ENCODE data around the gene KSR1. TPM values are rescaled to one million over a fixed set of nuclear protein-coding genes. Genes with fewer than 3 reads are reported as not detected.
A peak's percentile ranks its signal among the peaks of the same experiment; 100 is the strongest.

The KSR1 gene
- total RNA-seq, 1 experiment from 2014 or later, result 88.9 TPM

DNA sequence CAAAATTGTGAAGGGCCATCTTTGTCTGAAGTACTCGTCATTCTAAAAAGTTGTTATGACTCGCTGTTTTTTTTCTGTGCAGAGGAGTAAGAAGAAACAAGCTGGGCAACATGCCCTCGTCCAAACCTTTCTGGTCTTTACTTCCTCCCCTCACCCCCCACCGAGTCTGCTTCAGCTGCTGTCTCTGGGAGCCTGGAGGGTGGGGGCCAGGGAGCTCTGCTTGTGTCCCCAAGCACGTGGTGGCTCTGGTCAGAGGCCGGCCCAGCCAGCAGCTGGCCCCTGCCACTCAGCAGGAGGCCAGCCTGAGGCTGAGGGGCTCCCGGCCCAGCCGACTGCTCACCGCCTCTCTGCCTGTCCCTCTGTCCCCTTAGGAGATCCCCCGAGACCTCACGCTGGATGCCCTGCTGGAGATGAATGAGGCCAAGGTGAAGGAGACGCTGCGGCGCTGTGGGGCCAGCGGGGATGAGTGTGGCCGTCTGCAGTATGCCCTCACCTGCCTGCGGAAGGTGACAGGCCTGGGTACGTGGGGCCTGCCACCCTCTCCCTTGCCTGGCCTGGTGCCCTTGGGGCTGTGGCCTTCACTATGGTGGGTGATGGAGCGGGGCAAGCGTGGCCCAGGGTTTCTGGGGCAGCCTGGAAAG is 121.0 kb downstream of the KSR1 start:
- ChIA-PET CTCF (interaction anchor here (0.5 to 2.8 kb wide), 10 partner anchors 9 to 129 kb away, joined by 3 to 17 read pairs (median 4); no protein-coding TSS in a partner anchor), POLR2A (interaction anchor here (0.6 to 0.8 kb wide), 2 partner anchors 57 to 82 kb away, joined by 4 to 5 read pairs; no protein-coding TSS in a partner anchor)
- Mint-ChIP-seq H3K27me3 (ENCODE audit: insufficient read depth, unreplicated experiment) (no peaks in the 10 kb centered on the region), H3K4me1 (ENCODE audit: low read depth, unreplicated experiment) (peaks cover 63% of the 10 kb centered on the region), H3K9me3 (ENCODE audit: unreplicated experiment) (no peaks in the 10 kb centered on the region), H3K27ac (ENCODE audit: unreplicated experiment) (peak overlapping the region; percentile 89), H3K36me3 (ENCODE audit: insufficient read depth, unreplicated experiment) (peaks cover 15% of the 10 kb centered on the region), H3K4me3 (ENCODE audit: unreplicated experiment) (peak overlapping the region; percentile 25)
- Histone ChIP-seq H3K4me3 (ENCODE audit: low read depth, low read length) (no peak overlapping the region), H3K36me3 (ENCODE audit: control insufficient read depth, insufficient read depth, low read length) (no peaks in the 10 kb centered on the region), H3K4me1 (peaks cover 74% of the 10 kb centered on the region), H3K9me3 (no peaks in the 10 kb centered on the region), H3K27me3 (replicated peaks; ENCODE audit: control insufficient read depth, insufficient read depth, low read length) (no peaks in the 10 kb centered on the region)
- DNase-seq, result peak; percentile 71 to 82
- BruUV-seq (replicated peaks), result TSS peak; percentile 40
- intact Hi-C loops (cut with micrococcal nuclease; ENCODE audit: unreplicated experiment), result no loop called here
- TF ChIP-seq, protein P1, sequence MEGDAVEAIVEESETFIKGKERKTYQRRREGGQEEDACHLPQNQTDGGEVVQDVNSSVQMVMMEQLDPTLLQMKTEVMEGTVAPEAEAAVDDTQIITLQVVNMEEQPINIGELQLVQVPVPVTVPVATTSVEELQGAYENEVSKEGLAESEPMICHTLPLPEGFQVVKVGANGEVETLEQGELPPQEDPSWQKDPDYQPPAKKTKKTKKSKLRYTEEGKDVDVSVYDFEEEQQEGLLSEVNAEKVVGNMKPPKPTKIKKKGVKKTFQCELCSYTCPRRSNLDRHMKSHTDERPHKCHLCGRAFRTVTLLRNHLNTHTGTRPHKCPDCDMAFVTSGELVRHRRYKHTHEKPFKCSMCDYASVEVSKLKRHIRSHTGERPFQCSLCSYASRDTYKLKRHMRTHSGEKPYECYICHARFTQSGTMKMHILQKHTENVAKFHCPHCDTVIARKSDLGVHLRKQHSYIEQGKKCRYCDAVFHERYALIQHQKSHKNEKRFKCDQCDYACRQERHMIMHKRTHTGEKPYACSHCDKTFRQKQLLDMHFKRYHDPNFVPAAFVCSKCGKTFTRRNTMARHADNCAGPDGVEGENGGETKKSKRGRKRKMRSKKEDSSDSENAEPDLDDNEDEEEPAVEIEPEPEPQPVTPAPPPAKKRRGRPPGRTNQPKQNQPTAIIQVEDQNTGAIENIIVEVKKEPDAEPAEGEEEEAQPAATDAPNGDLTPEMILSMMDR (IDR thresholded peaks at IDR 0.05; ENCODE audit: insufficient read depth in 1 of 2, low read depth in 1 of 2, low read length in 1 of 2, severe bottlenecking in 1 of 2, unreplicated experiment in 1 of 2), result no peak

DNA sequence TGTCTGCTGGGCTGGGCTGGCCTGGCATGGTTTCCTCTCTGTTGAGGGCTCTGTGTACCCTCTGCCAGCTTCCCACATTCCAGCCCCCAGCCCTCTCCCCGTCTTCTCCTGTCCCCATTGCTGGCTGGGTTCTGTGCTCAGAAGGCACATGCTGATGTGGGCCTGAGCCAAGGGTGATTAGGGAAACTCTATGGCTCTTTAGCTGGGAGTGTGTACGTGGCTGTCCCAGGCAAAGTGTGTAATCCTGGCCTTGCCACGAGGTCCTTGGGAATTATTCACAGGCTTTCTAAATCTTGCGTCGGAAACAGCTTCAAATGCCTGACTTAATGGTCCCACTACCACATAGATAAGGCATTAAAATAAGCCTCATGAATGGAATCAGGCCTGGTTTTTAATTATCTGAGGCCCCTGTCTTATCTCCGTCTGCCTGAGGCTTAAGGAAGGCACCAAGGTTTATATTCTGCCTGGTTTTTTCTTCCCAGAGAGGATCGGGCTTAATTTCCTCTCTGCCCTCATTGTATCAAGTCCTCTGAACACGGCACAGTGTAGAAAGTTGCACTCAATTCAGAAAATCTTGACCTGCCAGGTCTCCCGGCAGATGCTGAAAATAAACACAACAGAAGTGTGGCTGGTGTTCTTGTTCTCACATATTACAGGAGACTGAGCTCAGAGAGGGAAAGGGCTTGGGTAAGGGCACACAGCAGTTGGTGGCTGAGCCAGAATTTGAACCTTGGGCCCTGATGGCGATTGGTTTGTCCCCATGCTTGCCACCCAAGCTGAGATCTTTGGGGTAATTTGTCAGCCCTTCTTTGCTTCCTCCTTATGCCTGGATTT is 121.9 kb downstream of the KSR1 start:
- TF ChIP-seq, protein P1 (IDR thresholded peaks at IDR 0.05; ENCODE audit: insufficient read depth in 1 of 2, low read depth in 1 of 2, low read length in 1 of 2, severe bottlenecking in 1 of 2, unreplicated experiment in 1 of 2), result no peak
- no TSS peak for BruUV-seq (replicated peaks)
- Histone ChIP-seq H3K4me1 (peaks cover 74% of the 10 kb centered on the region), H3K9me3 (no peaks in the 10 kb centered on the region), H3K27me3 (replicated peaks; ENCODE audit: control insufficient read depth, insufficient read depth, low read length) (no peaks in the 10 kb centered on the region), H3K4me3 (ENCODE audit: low read depth, low read length) (no peak overlapping the region), H3K36me3 (ENCODE audit: control insufficient read depth, insufficient read depth, low read length) (no peaks in the 10 kb centered on the region)
- H3K27ac Mint-ChIP-seq (ENCODE audit: unreplicated experiment), result peak overlapping the region; percentile 89
- no peaks in the 10 kb centered on the region for H3K27me3 Mint-ChIP-seq (ENCODE audit: insufficient read depth, unreplicated experiment)
- CTCF ChIA-PET, result interaction anchor here (0.7 to 2.8 kb wide), 8 partner anchors 9 to 123 kb away, joined by 3 to 17 read pairs (median 5); partner anchors contain the start of gene KSR1
- peaks cover 20% of the 10 kb centered on the region for H3K36me3 Mint-ChIP-seq (ENCODE audit: insufficient read depth, unreplicated experiment)
- no peak overlapping the region for H3K4me3 Mint-ChIP-seq (ENCODE audit: unreplicated experiment)
- peaks cover 63% of the 10 kb centered on the region for H3K4me1 Mint-ChIP-seq (ENCODE audit: low read depth, unreplicated experiment)
- POLR2A ChIA-PET, result interaction anchor here (0.7 to 0.9 kb wide), 3 partner anchors 71 to 122 kb away, joined by 3 to 5 read pairs (median 3); no protein-coding TSS in a partner anchor
- DNase-seq, result peak in 1 of 2 experiments; percentile 47
- intact Hi-C loops (cut with micrococcal nuclease; ENCODE audit: unreplicated experiment), result loop anchor here (2.0 kb wide), 1 partner anchor 25 kb away; no protein-coding TSS in a partner anchor
- H3K9me3 Mint-ChIP-seq (ENCODE audit: unreplicated experiment), result no peaks in the 10 kb centered on the region

DNA sequence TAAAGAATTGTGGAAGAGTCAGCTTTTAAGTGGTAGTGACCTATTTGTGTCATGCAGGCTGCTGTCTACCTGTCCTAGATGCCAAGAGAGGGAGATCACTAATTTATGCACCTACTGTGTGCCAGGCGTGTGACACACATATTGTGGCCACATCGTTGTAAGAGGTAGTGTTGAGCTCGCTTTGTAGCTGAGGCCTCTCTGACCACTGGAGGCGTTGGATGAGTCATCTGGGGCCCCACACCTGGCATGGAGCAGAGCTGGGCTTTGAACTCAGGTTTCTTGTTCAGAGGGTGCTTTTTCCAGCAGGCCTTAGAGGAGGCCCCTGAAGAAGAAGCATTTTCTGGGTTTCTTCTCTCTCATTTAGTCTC is 122.5 kb downstream of the KSR1 start:
- Mint-ChIP-seq H3K27me3 (ENCODE audit: insufficient read depth, unreplicated experiment) (no peaks in the 10 kb centered on the region), H3K36me3 (ENCODE audit: insufficient read depth, unreplicated experiment) (peaks cover 24% of the 10 kb centered on the region), H3K27ac (ENCODE audit: unreplicated experiment) (peak overlapping the region; percentile 89), H3K4me1 (ENCODE audit: low read depth, unreplicated experiment) (peaks cover 59% of the 10 kb centered on the region), H3K4me3 (ENCODE audit: unreplicated experiment) (no peak overlapping the region), H3K9me3 (ENCODE audit: unreplicated experiment) (no peaks in the 10 kb centered on the region)
- TF ChIP-seq, protein P1 (IDR thresholded peaks at IDR 0.05; ENCODE audit: insufficient read depth in 1 of 2, low read depth in 1 of 2, low read length in 1 of 2, severe bottlenecking in 1 of 2, unreplicated experiment in 1 of 2), result no peak
- DNase-seq, result peak; percentile 57 to 77
- CTCF ChIA-PET, result interaction anchor here (1.0 to 2.8 kb wide), 6 partner anchors 10 to 123 kb away, joined by 3 to 17 read pairs (median 8); partner anchors contain the start of gene KSR1
- BruUV-seq (replicated peaks), result no TSS peak
- Histone ChIP-seq H3K9me3 (no peaks in the 10 kb centered on the region), H3K27me3 (replicated peaks; ENCODE audit: control insufficient read depth, insufficient read depth, low read length) (no peaks in the 10 kb centered on the region), H3K4me1 (peaks cover 68% of the 10 kb centered on the region), H3K36me3 (ENCODE audit: control insufficient read depth, insufficient read depth, low read length) (no peaks in the 10 kb centered on the region), H3K4me3 (ENCODE audit: low read depth, low read length) (no peak overlapping the region)
- POLR2A ChIA-PET, result interaction anchor here (0.6 to 0.9 kb wide), 3 partner anchors 72 to 123 kb away, joined by 3 read pairs; no protein-coding TSS in a partner anchor
- intact Hi-C loops (cut with micrococcal nuclease; ENCODE audit: unreplicated experiment), result loop anchor here (2.0 kb wide), 1 partner anchor 26 kb away; no protein-coding TSS in a partner anchor

All from Caco-2 (cell line).